HCT116 (cell line): Measurements from ENCODE around the gene FBH1. TPM values are rescaled to one million over a fixed set of nuclear protein-coding genes. Genes with fewer than 3 reads are reported as not detected.

Experiments used
- ATAC-seq: fragments of 200-7000 bp; cut with Tn5 transposase; 2 replicates; pipeline ENCODE4 v1.9.1; 2020; ENCODE audit warnings: mild to moderate bottlenecking, moderate library complexity
- BruUV-seq: library from RNA; stranded (reverse); fragments of 400-500 nt; replicated peaks from 2 replicates; lab custom pipeline; 2021; lab: Mats Ljungman, UMichigan
- CTCF ChIA-PET: fragments of 300-600 bp; sonication (Branson Sonifier 250); formaldehyde crosslinking; loops from one replicate; lab custom pipeline; 2021; ENCODE audit warnings: antibody characterized with exemption; lab: Charles Lee
- POLR2A ChIA-PET: fragments of 300-600, 350-600 bp; sonication (Branson Sonifier 250); formaldehyde crosslinking; loops from one replicate; lab custom pipeline; 2021; ENCODE audit warnings: antibody characterized with exemption; lab: Charles Lee
- RAD21 ChIA-PET, 2 experiments: fragments of 300-600 bp; sonication (Branson Sonifier 250); formaldehyde crosslinking; loops; one replicate each; lab custom pipeline; 2023; ENCODE audit warnings: low total read pairs in 2 of 2; ENCODE audit not compliant: uncharacterized antibody in 2 of 2, unreplicated experiment in 2 of 2, low non-redundant PET in 1 of 2; lab: Charles Lee
- DNase-seq: peaks from one replicate; pipeline ENCODE4 v3.0.0-alpha.2; 2010; ENCODE audit warnings: low read depth, low spot score
- H2AFZ ChIP-seq: fragments of 200-600 bp; shearing (Covaris generic), sonication (generic); 2 replicates; pipeline ENCODE4 v1.6.1; 2017; ENCODE audit warnings: low read depth, mixed run types, mixed read lengths, antibody characterized with exemption, low read length; ENCODE audit not compliant: poor library complexity, severe bottlenecking
- H3K27ac ChIP-seq: 2 replicates; pipeline ENCODE4 v1.5.1; 2012; ENCODE audit warnings: low read depth, low read length
- H3K27me3 ChIP-seq: fragments of 200-600 bp; sonication (generic); 2 replicates; pipeline ENCODE4 v1.6.1; 2016; ENCODE audit warnings: mixed run types, low read length, mixed read lengths; ENCODE audit not compliant: insufficient read depth
- H3K36me3 ChIP-seq, 2 experiments: fragments of 200-500 bp in 1 of 2; fragments of 200-600 bp in 1 of 2; sonication (Bioruptor generic) in 1 of 2; sonication (generic) in 1 of 2; 2 replicates each; pipeline versions ENCODE4 v1.5.1 to v1.6.1; 2014 to 2016; ENCODE audit warnings: low read length in 2 of 2, inconsistent platforms in 1 of 2, mixed read lengths in 1 of 2, mixed run types in 1 of 2; ENCODE audit not compliant: insufficient read depth in 2 of 2, control insufficient read depth in 1 of 2
- H3K4me1 ChIP-seq, 2 experiments: fragments of 200-600 bp in 1 of 2; sonication (generic) in 1 of 2; 2 replicates each; pipeline versions ENCODE4 v1.5.1 to v1.6.1; 2012 to 2017; ENCODE audit warnings: low read length in 2 of 2, inconsistent platforms in 1 of 2, mild to moderate bottlenecking in 1 of 2, mixed read lengths in 1 of 2, mixed run types in 1 of 2, moderate library complexity in 1 of 2; ENCODE audit not compliant: insufficient read depth in 2 of 2, control insufficient read depth in 1 of 2
- H3K4me2 ChIP-seq: fragments of 200-600 bp; sonication (generic); 2 replicates; pipeline ENCODE4 v1.6.1; 2017; ENCODE audit warnings: mixed run types, low read length, mixed read lengths
- H3K4me3 ChIP-seq, 2 experiments: fragments of 200-600 bp in 1 of 2; sonication (generic) in 1 of 2; replicated peaks in 1 of 2; 2 replicates each; pipeline ENCODE4 v1.5.1; 2011 to 2016; ENCODE audit warnings: low read length in 2 of 2, control low read depth in 1 of 2, low read depth in 1 of 2, mild to moderate bottlenecking in 1 of 2, mixed read lengths in 1 of 2, mixed run types in 1 of 2
- H3K79me2 ChIP-seq: fragments of 200-600 bp; sonication (generic); 2 replicates; pipeline ENCODE4 v1.6.1; 2017; ENCODE audit warnings: mild to moderate bottlenecking, mixed run types, low read length, moderate library complexity, mixed read lengths; ENCODE audit not compliant: insufficient read depth
- H3K9ac ChIP-seq: fragments of 200-600 bp; sonication (generic); 2 replicates; pipeline ENCODE4 v1.6.1; 2016; ENCODE audit warnings: low read length, mixed read lengths
- H3K9me2 ChIP-seq: fragments of 200-600 bp; sonication (generic), shearing (Covaris generic); 2 replicates; pipeline ENCODE4 v1.6.1; 2017; ENCODE audit warnings: mixed run types, mild to moderate bottlenecking, moderate library complexity; ENCODE audit not compliant: insufficient read depth
- H3K9me3 ChIP-seq, 2 experiments: fragments of 200-500 bp in 1 of 2; fragments of 200-600 bp in 1 of 2; sonication (Bioruptor generic) in 1 of 2; sonication (generic) in 1 of 2; 2 replicates each; pipeline ENCODE4 v1.6.1; 2014 to 2017; ENCODE audit warnings: low read length in 2 of 2, mixed read lengths in 2 of 2, inconsistent platforms in 1 of 2, low read depth in 1 of 2, mild to moderate bottlenecking in 1 of 2, mixed run types in 1 of 2, moderate library complexity in 1 of 2; ENCODE audit not compliant: control insufficient read depth in 1 of 2, insufficient read depth in 1 of 2
- H4K20me1 ChIP-seq: fragments of 200-600 bp; sonication (generic), shearing (Covaris generic); 2 replicates; pipeline ENCODE4 v1.6.1; 2017; ENCODE audit warnings: mixed run types, mild to moderate bottlenecking, moderate library complexity; ENCODE audit not compliant: insufficient read depth
- CEBPB ChIP-seq: IDR thresholded peaks from 2 replicates; pipeline ENCODE4 v1.6.1; 2012; ENCODE audit warnings: low read depth
- EGR1 ChIP-seq: IDR thresholded peaks from 2 replicates; pipeline ENCODE4 v1.6.1; 2012; ENCODE audit warnings: low read depth
- ELF1 ChIP-seq: IDR thresholded peaks from 2 replicates; pipeline ENCODE4 v1.6.1; 2012; ENCODE audit warnings: low read depth, borderline replicate concordance
- JUND ChIP-seq: IDR thresholded peaks from 2 replicates; pipeline ENCODE4 v1.6.1; 2012
- POLR2A ChIP-seq: IDR thresholded peaks from 2 replicates; pipeline ENCODE4 v1.7.0; 2011; ENCODE audit warnings: borderline replicate concordance; ENCODE audit not compliant: insufficient read depth, insufficient read length; ENCODE audit errors: extremely low read depth
- RAD21 ChIP-seq: IDR thresholded peaks from 2 replicates; pipeline ENCODE4 v1.6.1; 2012; ENCODE audit warnings: low read depth, mild to moderate bottlenecking
- SIN3A ChIP-seq: IDR thresholded peaks from 2 replicates; pipeline ENCODE4 v1.6.1; 2012; ENCODE audit warnings: low read depth
- SP1 ChIP-seq: IDR thresholded peaks from 2 replicates; pipeline ENCODE4 v1.6.1; 2012; ENCODE audit warnings: low read depth
- SRF ChIP-seq: IDR thresholded peaks from 2 replicates; pipeline ENCODE4 v1.6.1; 2012; ENCODE audit warnings: low read depth
- TCF7L2 ChIP-seq: IDR thresholded peaks from 2 replicates; pipeline ENCODE4 v1.7.0; 2011; ENCODE audit warnings: borderline replicate concordance, inconsistent platforms; ENCODE audit not compliant: insufficient read depth, insufficient read length; ENCODE audit errors: extremely low read depth
- intact Hi-C: fragments of 100-400 bp; cut with micrococcal nuclease; formaldehyde crosslinking; loops from 2 replicates; pipeline ENCODE4 v1.10.0; 2022
- total RNA-seq: library from RNA; stranded (reverse); gene quantifications from one replicate; pipeline ENCODE4 v1.2.1, GENCODE V29; 2021; ENCODE audit not compliant: unreplicated experiment
- TF ChIP-seq, protein P1 (sequence below): IDR thresholded peaks from 2 replicates; pipeline ENCODE4 v1.6.1; 2012; ENCODE audit warnings: low read depth
- TF ChIP-seq, protein P2 (sequence below): IDR thresholded peaks from 2 replicates; pipeline ENCODE4 v1.6.1; 2012
- TF ChIP-seq, protein P3 (sequence below): IDR thresholded peaks from 2 replicates; pipeline ENCODE4 v1.6.1; 2011; ENCODE audit warnings: mild to moderate bottlenecking, low read length, moderate library complexity; ENCODE audit not compliant: insufficient replicate concordance; ENCODE audit errors: extremely low read depth

Gene FBH1
- total RNA-seq, 1 experiment from 2014 or later: 70.2 TPM

DNA sequence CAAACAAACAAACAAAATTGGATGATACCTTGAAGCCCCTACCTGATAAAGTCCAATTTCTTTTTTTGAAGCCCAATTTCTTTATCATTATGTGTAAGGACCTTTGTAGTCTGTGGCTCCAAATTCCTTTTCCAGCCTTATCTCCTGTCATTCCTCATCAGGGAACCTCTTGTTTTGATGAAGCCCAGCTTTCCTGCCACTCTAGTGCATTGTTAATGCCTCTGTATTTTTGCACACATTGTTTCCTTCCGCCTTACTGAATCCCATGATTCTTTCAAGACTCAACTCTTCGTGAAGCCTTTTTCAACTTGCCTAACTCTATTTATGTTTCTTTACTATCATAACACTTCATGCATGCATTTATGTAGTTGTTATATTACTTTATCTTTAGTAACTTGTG lies 3.3 kb downstream of the FBH1 start:
- Histone ChIP-seq H3K79me2 (peaks cover 59% of the 10 kb centered on the region), H2AFZ (no peak overlapping the region), H4K20me1 (no peaks in the 10 kb centered on the region), H3K36me3 (peaks cover 14 to 44% of the 10 kb centered on the region in 2 experiments; a peak in 2 of 4 replicates), H3K9me3 (peaks cover 0 to 3% of the 10 kb centered on the region in 2 experiments; a peak in 1 of 4 replicates), H3K9me2 (no peaks in the 10 kb centered on the region), H3K27ac (no peak overlapping the region), H3K4me1 (peaks cover 7 to 12% of the 10 kb centered on the region in 2 experiments; a peak in 3 of 4 replicates), H3K9ac (no peak overlapping the region), H3K4me2 (no peak overlapping the region), H3K27me3 (no peaks in the 10 kb centered on the region), H3K4me3 (no peak overlapping the region)
- TF ChIP-seq, protein P1, sequence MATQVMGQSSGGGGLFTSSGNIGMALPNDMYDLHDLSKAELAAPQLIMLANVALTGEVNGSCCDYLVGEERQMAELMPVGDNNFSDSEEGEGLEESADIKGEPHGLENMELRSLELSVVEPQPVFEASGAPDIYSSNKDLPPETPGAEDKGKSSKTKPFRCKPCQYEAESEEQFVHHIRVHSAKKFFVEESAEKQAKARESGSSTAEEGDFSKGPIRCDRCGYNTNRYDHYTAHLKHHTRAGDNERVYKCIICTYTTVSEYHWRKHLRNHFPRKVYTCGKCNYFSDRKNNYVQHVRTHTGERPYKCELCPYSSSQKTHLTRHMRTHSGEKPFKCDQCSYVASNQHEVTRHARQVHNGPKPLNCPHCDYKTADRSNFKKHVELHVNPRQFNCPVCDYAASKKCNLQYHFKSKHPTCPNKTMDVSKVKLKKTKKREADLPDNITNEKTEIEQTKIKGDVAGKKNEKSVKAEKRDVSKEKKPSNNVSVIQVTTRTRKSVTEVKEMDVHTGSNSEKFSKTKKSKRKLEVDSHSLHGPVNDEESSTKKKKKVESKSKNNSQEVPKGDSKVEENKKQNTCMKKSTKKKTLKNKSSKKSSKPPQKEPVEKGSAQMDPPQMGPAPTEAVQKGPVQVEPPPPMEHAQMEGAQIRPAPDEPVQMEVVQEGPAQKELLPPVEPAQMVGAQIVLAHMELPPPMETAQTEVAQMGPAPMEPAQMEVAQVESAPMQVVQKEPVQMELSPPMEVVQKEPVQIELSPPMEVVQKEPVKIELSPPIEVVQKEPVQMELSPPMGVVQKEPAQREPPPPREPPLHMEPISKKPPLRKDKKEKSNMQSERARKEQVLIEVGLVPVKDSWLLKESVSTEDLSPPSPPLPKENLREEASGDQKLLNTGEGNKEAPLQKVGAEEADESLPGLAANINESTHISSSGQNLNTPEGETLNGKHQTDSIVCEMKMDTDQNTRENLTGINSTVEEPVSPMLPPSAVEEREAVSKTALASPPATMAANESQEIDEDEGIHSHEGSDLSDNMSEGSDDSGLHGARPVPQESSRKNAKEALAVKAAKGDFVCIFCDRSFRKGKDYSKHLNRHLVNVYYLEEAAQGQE: no peak
- TF ChIP-seq EGR1: no peak
- TF ChIP-seq ELF1: no peak
- TF ChIP-seq RAD21: no peak
- TF ChIP-seq SRF: no peak
- no peak for TF ChIP-seq CEBPB
- TF ChIP-seq TCF7L2: no peak
- TF ChIP-seq, protein P2, sequence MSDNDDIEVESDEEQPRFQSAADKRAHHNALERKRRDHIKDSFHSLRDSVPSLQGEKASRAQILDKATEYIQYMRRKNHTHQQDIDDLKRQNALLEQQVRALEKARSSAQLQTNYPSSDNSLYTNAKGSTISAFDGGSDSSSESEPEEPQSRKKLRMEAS: no peak
- TF ChIP-seq SIN3A: no peak
- TF ChIP-seq JUND: no peak
- no peak for TF ChIP-seq POLR2A
- no peak for TF ChIP-seq SP1
- TF ChIP-seq, protein P3, sequence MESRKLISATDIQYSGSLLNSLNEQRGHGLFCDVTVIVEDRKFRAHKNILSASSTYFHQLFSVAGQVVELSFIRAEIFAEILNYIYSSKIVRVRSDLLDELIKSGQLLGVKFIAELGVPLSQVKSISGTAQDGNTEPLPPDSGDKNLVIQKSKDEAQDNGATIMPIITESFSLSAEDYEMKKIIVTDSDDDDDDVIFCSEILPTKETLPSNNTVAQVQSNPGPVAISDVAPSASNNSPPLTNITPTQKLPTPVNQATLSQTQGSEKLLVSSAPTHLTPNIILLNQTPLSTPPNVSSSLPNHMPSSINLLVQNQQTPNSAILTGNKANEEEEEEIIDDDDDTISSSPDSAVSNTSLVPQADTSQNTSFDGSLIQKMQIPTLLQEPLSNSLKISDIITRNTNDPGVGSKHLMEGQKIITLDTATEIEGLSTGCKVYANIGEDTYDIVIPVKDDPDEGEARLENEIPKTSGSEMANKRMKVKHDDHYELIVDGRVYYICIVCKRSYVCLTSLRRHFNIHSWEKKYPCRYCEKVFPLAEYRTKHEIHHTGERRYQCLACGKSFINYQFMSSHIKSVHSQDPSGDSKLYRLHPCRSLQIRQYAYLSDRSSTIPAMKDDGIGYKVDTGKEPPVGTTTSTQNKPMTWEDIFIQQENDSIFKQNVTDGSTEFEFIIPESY: no peak
- DNase-seq (no peak), ATAC-seq (no peak)
- intact Hi-C loops: no loop called here
- BruUV-seq: no TSS peak
- RAD21 ChIA-PET: no interaction called here
- CTCF ChIA-PET: no interaction called here
- POLR2A ChIA-PET: no interaction called here
